ENCODE data around the gene ACSL6. TPM values are rescaled to one million over a fixed set of nuclear protein-coding genes. Genes with fewer than 3 reads are reported as not detected.

Gene ACSL6
- total RNA-seq, 2 experiments from 2014 or later: 3.3 to 4.7 TPM

- no peak for TF ChIP-seq CTCF (IDR thresholded peaks at IDR 0.05)
- no peak overlapping the region for H3K27ac Mint-ChIP-seq
- H3K4me1 Mint-ChIP-seq (ENCODE audit: low read depth): peaks cover 23% of the 10 kb centered on the region
- H3K9me3 Mint-ChIP-seq: no peaks in the 10 kb centered on the region
- intact Hi-C loops (cut with micrococcal nuclease): no loop called here
- ATAC-seq (no peak), DNase-seq (no peak)
- POLR2A ChIA-PET: interaction anchor here (0.7 kb wide), 1 partner anchor 12 kb away, joined by 5 read pairs; no protein-coding TSS in a partner anchor
- no peaks in the 10 kb centered on the region for H3K36me3 Mint-ChIP-seq (ENCODE audit: low read depth)
- no peak overlapping the region for H3K4me3 Mint-ChIP-seq
- CTCF ChIA-PET: interaction anchor here (2.0 kb wide), 1 partner anchor 19 kb away, joined by 4 read pairs; no protein-coding TSS in a partner anchor
- no peaks in the 10 kb centered on the region for H3K27me3 Mint-ChIP-seq
Measured at GRCh38 chr5:131981516-131981915, 29.9 kb downstream of the ACSL6 start.

GRCh38 chr5:131980696-131981095 lies 30.8 kb downstream of the ACSL6 start:
- no peak overlapping the region for H3K27ac Mint-ChIP-seq
- H3K4me1 Mint-ChIP-seq (ENCODE audit: low read depth): peaks cover 30% of the 10 kb centered on the region
- intact Hi-C loops (cut with micrococcal nuclease): no loop called here
- H3K4me3 Mint-ChIP-seq: no peak overlapping the region
- no peaks in the 10 kb centered on the region for H3K36me3 Mint-ChIP-seq (ENCODE audit: low read depth)
- CTCF ChIA-PET: interaction anchor here (1.2 to 2.0 kb wide), 2 partner anchors 13 to 20 kb away, joined by 3 to 4 read pairs; no protein-coding TSS in a partner anchor
- POLR2A ChIA-PET: no interaction called here
- TF ChIP-seq CTCF (IDR thresholded peaks at IDR 0.05): no peak
- no peak for ATAC-seq
- no peak for DNase-seq
- no peaks in the 10 kb centered on the region for H3K9me3 Mint-ChIP-seq
- H3K27me3 Mint-ChIP-seq: no peaks in the 10 kb centered on the region

- POLR2A ChIA-PET: no interaction called here
- intact Hi-C loops (cut with micrococcal nuclease): loop anchor here (10.0 kb wide), 1 partner anchor 75 kb away; no protein-coding TSS in a partner anchor
- Mint-ChIP-seq H3K27ac (no peak overlapping the region), H3K27me3 (no peaks in the 10 kb centered on the region), H3K4me3 (no peak overlapping the region), H3K9me3 (no peaks in the 10 kb centered on the region), H3K4me1 (ENCODE audit: low read depth) (peaks cover 37% of the 10 kb centered on the region), H3K36me3 (ENCODE audit: low read depth) (no peaks in the 10 kb centered on the region)
- ATAC-seq (no peak), DNase-seq (no peak)
- CTCF ChIA-PET: interaction anchor here (1.2 to 2.0 kb wide), 2 partner anchors 12 to 21 kb away, joined by 3 to 4 read pairs; no protein-coding TSS in a partner anchor
- TF ChIP-seq CTCF (IDR thresholded peaks at IDR 0.05): no peak
Measured at GRCh38 chr5:131979816-131980215, 31.6 kb downstream of the ACSL6 start.

GRCh38 chr5:131977212-131977604 lies 34.2 kb downstream of the ACSL6 start:
- Mint-ChIP-seq H3K4me3 (no peak overlapping the region), H3K9me3 (no peaks in the 10 kb centered on the region), H3K4me1 (ENCODE audit: low read depth) (peaks cover 49% of the 10 kb centered on the region), H3K27me3 (no peaks in the 10 kb centered on the region), H3K27ac (peak overlapping the region; percentile 24), H3K36me3 (ENCODE audit: low read depth) (no peaks in the 10 kb centered on the region)
- intact Hi-C loops (cut with micrococcal nuclease): loop anchor here (10.0 kb wide), 1 partner anchor 78 kb away; no protein-coding TSS in a partner anchor
- ChIA-PET CTCF (no interaction called here), POLR2A (no interaction called here)
- ATAC-seq (no peak), DNase-seq (no peak)
- TF ChIP-seq CTCF (IDR thresholded peaks at IDR 0.05): no peak

GRCh38 chr5:131976414-131977211 lies 34.8 kb downstream of the ACSL6 start:
- ATAC-seq (no peak), DNase-seq (no peak)
- Mint-ChIP-seq H3K27ac (peak overlapping the region; percentile 24), H3K9me3 (no peaks in the 10 kb centered on the region), H3K4me3 (no peak overlapping the region), H3K36me3 (ENCODE audit: low read depth) (peaks cover 1% of the 10 kb centered on the region), H3K27me3 (no peaks in the 10 kb centered on the region), H3K4me1 (ENCODE audit: low read depth) (peaks cover 51% of the 10 kb centered on the region)
- POLR2A ChIA-PET: interaction anchor here (1.0 kb wide), 1 partner anchor 34 kb away, joined by 3 read pairs; no protein-coding TSS in a partner anchor
- CTCF ChIA-PET: no interaction called here
- intact Hi-C loops (cut with micrococcal nuclease): loop anchor here (10.0 kb wide), 1 partner anchor 78 kb away; no protein-coding TSS in a partner anchor
- TF ChIP-seq CTCF (IDR thresholded peaks at IDR 0.05): no peak

All from activated CD8-positive, alpha-beta T cell treated with anti-CD3 and anti-CD28 coated beads for 36 hours (primary cell).